ENCODE data around the gene LIPJ.

The LIPJ gene

GRCh38 chr10:88608780-88609179 lies 22.2 kb downstream of the LIPJ start:
- TF ChIP-seq CTCF (conservative IDR thresholded peaks at IDR 0.05; ENCODE audit: low read depth) = no peak
- ChIA-PET POLR2A (ENCODE audit: low non-redundant PET) (no interaction called here), CTCF (no interaction called here)
- H3K27ac ChIP-seq = no peak overlapping the region
- no peak for DNase-seq (ENCODE audit: low spot score)

- TF ChIP-seq CTCF (conservative IDR thresholded peaks at IDR 0.05; ENCODE audit: low read depth) = no peak
- H3K27ac ChIP-seq = no peak overlapping the region
- DNase-seq (ENCODE audit: low spot score) = no peak
- ChIA-PET CTCF (interaction anchor here (0.6 to 1.3 kb wide), 2 partner anchors 71 to 176 kb away, joined by 3 to 6 read pairs; no protein-coding TSS in a partner anchor), POLR2A (ENCODE audit: low non-redundant PET) (no interaction called here)
Measured at GRCh38 chr10:88616250-88616977, 29.9 kb downstream of the LIPJ start.

GRCh38 chr10:88617772-88618300 lies 31.3 kb downstream of the LIPJ start:
- no peak overlapping the region for H3K27ac ChIP-seq
- no peak for DNase-seq (ENCODE audit: low spot score)
- POLR2A ChIA-PET (ENCODE audit: low non-redundant PET) = no interaction called here
- CTCF ChIA-PET = interaction anchor here (0.9 to 1.1 kb wide), 2 partner anchors 53 to 317 kb away, joined by 3 read pairs; no protein-coding TSS in a partner anchor
- TF ChIP-seq CTCF (conservative IDR thresholded peaks at IDR 0.05; ENCODE audit: low read depth) = no peak

- H3K27ac ChIP-seq = no peak overlapping the region
- ChIA-PET POLR2A (ENCODE audit: low non-redundant PET) (no interaction called here), CTCF (interaction anchor here (0.5 to 1.0 kb wide), 2 partner anchors 16 to 245 kb away, joined by 8 read pairs; no protein-coding TSS in a partner anchor)
- no peak for TF ChIP-seq CTCF (conservative IDR thresholded peaks at IDR 0.05; ENCODE audit: low read depth)
- no peak for DNase-seq (ENCODE audit: low spot score)
Measured at GRCh38 chr10:88618496-88618895, 31.9 kb downstream of the LIPJ start.

GRCh38 chr10:88620441-88620840 lies 33.9 kb downstream of the LIPJ start:
- no peak for TF ChIP-seq CTCF (conservative IDR thresholded peaks at IDR 0.05; ENCODE audit: low read depth)
- POLR2A ChIA-PET (ENCODE audit: low non-redundant PET) = no interaction called here
- DNase-seq (ENCODE audit: low spot score) = no peak
- no peak overlapping the region for H3K27ac ChIP-seq
- CTCF ChIA-PET = interaction anchor here (0.7 kb wide), 1 partner anchor 590 kb away, joined by 3 read pairs; no protein-coding TSS in a partner anchor

- TF ChIP-seq CTCF (conservative IDR thresholded peaks at IDR 0.05; ENCODE audit: low read depth) = no peak
- no peak overlapping the region for H3K27ac ChIP-seq
- DNase-seq (ENCODE audit: low spot score) = no peak
- POLR2A ChIA-PET (ENCODE audit: low non-redundant PET) = no interaction called here
- CTCF ChIA-PET = interaction anchor here (0.6 kb wide), 1 partner anchor 187 kb away, joined by 3 read pairs; no protein-coding TSS in a partner anchor
Measured at GRCh38 chr10:88623835-88624234, 37.3 kb downstream of the LIPJ start.
